Lung (tissue), 12 donors: ENCODE measurements around the gene IKBKE. TPM values are rescaled to one million over a fixed set of nuclear protein-coding genes. Genes with fewer than 3 reads are reported as not detected.
A peak's percentile ranks its signal among the peaks of the same experiment; 100 is the strongest.

Source experiments
- ATAC-seq: fragments of 200-7000 bp; cut with Tn5 transposase; one replicate; pipeline ENCODE4 v1.9.1; 2020; ENCODE audit warnings: moderate number of reproducible peaks; ENCODE audit not compliant: insufficient read depth, low FRiP score
- DNase-seq, 3 donors: peaks; one replicate each; pipeline ENCODE4 v3.0.0-alpha.2; 2013 to 2017
- H3K27ac ChIP-seq, 2 donors: one replicate each; pipeline ENCODE4 v1.5.1; 2013; ENCODE audit warnings: mild to moderate bottlenecking in 2 of 2, moderate library complexity in 2 of 2, control low read depth in 1 of 2, inconsistent platforms in 1 of 2, low read depth in 1 of 2, low read length in 1 of 2
- H3K27me3 ChIP-seq, 3 donors: one replicate each; pipeline ENCODE4 v1.5.1; 2013; ENCODE audit warnings: low read length in 2 of 3; ENCODE audit not compliant: control insufficient read depth in 3 of 3, insufficient read depth in 3 of 3
- H3K36me3 ChIP-seq, 4 donors: one replicate each; pipeline ENCODE4 v1.5.1; 2013; ENCODE audit warnings: low read length in 4 of 4, mild to moderate bottlenecking in 1 of 4, moderate library complexity in 1 of 4; ENCODE audit not compliant: control insufficient read depth in 4 of 4, insufficient read depth in 4 of 4
- H3K4me1 ChIP-seq, 5 donors: one replicate each; pipeline ENCODE4 v1.5.1; 2013; ENCODE audit warnings: low read length in 5 of 5, mild to moderate bottlenecking in 2 of 5, moderate library complexity in 1 of 5; ENCODE audit not compliant: control insufficient read depth in 5 of 5, insufficient read depth in 5 of 5
- H3K4me3 ChIP-seq: one replicate; pipeline ENCODE4 v1.5.1; 2013; ENCODE audit warnings: mild to moderate bottlenecking, control low read depth, moderate library complexity
- H3K9ac ChIP-seq, 2 donors: one replicate each; pipeline ENCODE4 v1.5.1; 2013; ENCODE audit warnings: low read length in 2 of 2, control low read depth in 1 of 2; ENCODE audit not compliant: insufficient read depth in 1 of 2
- H3K9me3 ChIP-seq, 4 donors: one replicate each; pipeline ENCODE4 v1.5.1; 2013; ENCODE audit warnings: low read length in 3 of 4, mild to moderate bottlenecking in 1 of 4, moderate library complexity in 1 of 4; ENCODE audit not compliant: control insufficient read depth in 4 of 4, insufficient read depth in 3 of 4
- CTCF ChIP-seq: IDR thresholded peaks from 2 replicates; pipeline ENCODE4 v1.5.1; 2012; ENCODE audit warnings: mild to moderate bottlenecking; ENCODE audit errors: control extremely low read depth, extremely low read depth
- WGBS, 2 donors: extraction: QIAGEN DNeasy Blood & Tissue Kit; methylation state at CpG; one replicate each; pipeline ENCODE4 v1.1.7; 2013; 5-methylcytosine and 5-hydroxymethylcytosine counted together
- polyA plus RNA-seq, 2 donors: library from polyadenylated mRNA; stranded (reverse); fragments of 200-250 nt; gene quantifications; one replicate each; pipeline ENCODE4 v1.2.1, GENCODE V29; 2013
- total RNA-seq, 2 donors: library from RNA; depleted of rRNA in 1 of 2; stranded (reverse); fragments of >200 nt in 1 of 2; gene quantifications; one replicate each; pipeline ENCODE4 v1.2.1, GENCODE V29; 2014 to 2021
- donor health status: control.
- donor health status: control.
- donor health status: Bipolar disorder and iron deficiency.
- donor health status: healthy.
- donor health status: DM: yes; HTN: yes; CAD: no.

The IKBKE gene
- total and polyA plus RNA-seq, 4 donors, result 6.1 to 17.1 (median 11.7) TPM

GRCh38 chr1:206503591-206504362 lies 33.5 kb downstream of the IKBKE start:
- Histone ChIP-seq H3K36me3 (no peaks in the 10 kb centered on the region), H3K9ac (no peak overlapping the region), H3K4me3 (no peak overlapping the region), H3K27me3 (peaks cover 0 to 18% (median 7%) of the 10 kb centered on the region in 3 donors), H3K4me1 (peaks cover 3 to 31% (median 12%) of the 10 kb centered on the region in 5 donors), H3K9me3 (no peaks in the 10 kb centered on the region), H3K27ac (peak overlapping the region in 1 of 2 donors; percentile 49)
- peak; percentile 63 for ATAC-seq
- WGBS, 2 donors, result 33 to 34% methylated on average over 8 of the region's 8 CpGs
- peak in 1 of 3 donors; percentile 44 for DNase-seq
- TF ChIP-seq CTCF, result no peak

- no peak overlapping the region for H3K9ac ChIP-seq
- H3K4me3 ChIP-seq, result no peak overlapping the region
- no peaks in the 10 kb centered on the region for H3K9me3 ChIP-seq
- H3K36me3 ChIP-seq, result no peaks in the 10 kb centered on the region
- DNase-seq (no peak), ATAC-seq (no peak)
- peaks cover 0 to 18% (median 7%) of the 10 kb centered on the region in 3 donors for H3K27me3 ChIP-seq
- WGBS, 2 donors, result 45 to 50% methylated on average over 3 of the region's 3 CpGs
- peaks cover 3 to 31% (median 12%) of the 10 kb centered on the region in 5 donors for H3K4me1 ChIP-seq
- no peak overlapping the region for H3K27ac ChIP-seq
- no peak for TF ChIP-seq CTCF
Measured at GRCh38 chr1:206504363-206504713, 34.1 kb downstream of the IKBKE start.

- ATAC-seq (no peak), DNase-seq (no peak)
- H3K4me3 ChIP-seq, result no peak overlapping the region
Measured at GRCh38 chr1:206505702-206506355, 35.6 kb downstream of the IKBKE start.

More at GRCh38 chr1:206505702-206506355, 35.6 kb downstream of the IKBKE start:
- H3K27ac ChIP-seq, result no peak overlapping the region
- 71 to 75% methylated on average over 10 of the region's 10 CpGs for WGBS, 2 donors
- no peak overlapping the region for H3K9ac ChIP-seq
- no peaks in the 10 kb centered on the region for H3K9me3 ChIP-seq
- peaks cover 3 to 30% (median 11%) of the 10 kb centered on the region in 5 donors for H3K4me1 ChIP-seq
- peaks cover 0 to 18% (median 7%) of the 10 kb centered on the region in 3 donors for H3K27me3 ChIP-seq
- no peaks in the 10 kb centered on the region for H3K36me3 ChIP-seq
- peak; percentile 5 for TF ChIP-seq CTCF
